ENCODE measurements around the gene MFSD6L.
"Not testable (repeated sequence)": the region's sequence is repeated elsewhere in the genome, so short reads cannot be mapped to it uniquely, and the experiment has no call there.

Gene MFSD6L

GRCh38 chr17:8825802-8826201 is 26.6 kb upstream of the MFSD6L start:
- no peak for DNase-seq

- DNase-seq, result no peak
Measured at GRCh38 chr17:8823279-8823678, 24.1 kb upstream of the MFSD6L start.

GRCh38 chr17:8822401-8823035 is 23.4 kb upstream of the MFSD6L start:
- no peak for DNase-seq

- DNase-seq, result no peak
Measured at GRCh38 chr17:8821446-8822105, 22.4 kb upstream of the MFSD6L start.

- no peak for DNase-seq
Measured at GRCh38 chr17:8820311-8821010, 21.3 kb upstream of the MFSD6L start.

- DNase-seq, result no peak
Measured at GRCh38 chr17:8818654-8819330, 19.6 kb upstream of the MFSD6L start.

GRCh38 chr17:8818047-8818446 is 18.9 kb upstream of the MFSD6L start:
- DNase-seq, result no peak

- DNase-seq, result no peak
Measured at GRCh38 chr17:8806926-8807550, 7.9 kb upstream of the MFSD6L start.

- no peak for DNase-seq
Measured at GRCh38 chr17:8806253-8806925, 7.2 kb upstream of the MFSD6L start.

GRCh38 chr17:8805396-8805795 is 6.2 kb upstream of the MFSD6L start:
- DNase-seq, result not testable (repeated sequence)

- no peak for DNase-seq
Measured at GRCh38 chr17:8803531-8804420, 4.6 kb upstream of the MFSD6L start.

- no peak for DNase-seq
Measured at GRCh38 chr17:8801135-8801840, 2.1 kb upstream of the MFSD6L start.

- no peak for DNase-seq
Measured at GRCh38 chr17:8800656-8801055, 1.5 kb upstream of the MFSD6L start.

- no peak for DNase-seq
Measured at GRCh38 chr17:8799570-8800212, 526 bp upstream of the MFSD6L start.

GRCh38 chr17:8798176-8798845 is 854 bp downstream of the MFSD6L start:
- no peak for DNase-seq

- no peak for DNase-seq
Measured at GRCh38 chr17:8797621-8798175, 1.5 kb downstream of the MFSD6L start.

GRCh38 chr17:8794636-8795035 is 4.5 kb downstream of the MFSD6L start:
- DNase-seq, result no peak

- DNase-seq, result no peak
Measured at GRCh38 chr17:8793649-8794048, 5.5 kb downstream of the MFSD6L start.

- DNase-seq, result no peak
Measured at GRCh38 chr17:8792646-8793045, 6.5 kb downstream of the MFSD6L start.

Measured in stimulated activated CD4-positive, alpha-beta T cell treated with anti-CD3 and anti-CD28 coated beads, Interleukin-4, amount 100 ng/mL, for 4 hours (primary cell).